Measurements from ENCODE around the gene SPDYE8.
"Not testable (repeated sequence)": the region's sequence is repeated elsewhere in the genome, so short reads cannot be mapped to it uniquely, and the experiment has no call there.

SPDYE8 gene, protein sequence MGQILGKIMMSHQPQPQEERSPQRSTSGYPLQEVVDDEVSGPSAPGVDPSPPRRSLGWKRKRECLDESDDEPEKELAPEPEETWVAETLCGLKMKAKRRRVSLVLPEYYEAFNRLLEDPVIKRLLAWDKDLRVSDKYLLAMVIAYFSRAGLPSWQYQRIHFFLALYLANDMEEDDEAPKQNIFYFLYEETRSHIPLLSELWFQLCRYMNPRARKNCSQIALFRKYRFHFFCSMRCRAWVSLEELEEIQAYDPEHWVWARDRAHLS

DNA sequence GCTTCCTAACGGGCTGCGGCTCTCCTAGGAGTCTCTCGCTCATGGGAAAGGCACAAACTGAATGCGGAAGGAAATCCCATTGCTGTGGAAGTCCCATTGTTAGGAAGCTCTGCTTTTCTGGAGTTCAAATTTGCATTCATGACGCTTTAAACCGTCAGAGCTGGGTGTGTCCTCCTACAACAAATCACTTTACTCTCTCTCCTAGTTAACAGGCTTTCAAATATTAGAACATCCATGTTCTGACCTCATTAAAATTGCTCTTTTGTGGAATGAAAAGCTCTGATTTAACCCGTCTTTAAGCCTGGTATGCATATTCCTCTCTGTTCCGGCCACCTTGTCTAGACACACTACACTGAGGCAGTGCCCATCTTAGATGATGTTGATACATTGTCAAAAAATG is at the start of gene SPDYE8:
SPDYE8 (minus strand) TSS at position 101 of the 400 bp plus-strand sequence. CDS start 1,800 bp downstream, outside the sequence.
- in situ Hi-C loops (cut with MboI; ENCODE audit: low sequenced_read_pairs), result not testable (repeated sequence)

DNA sequence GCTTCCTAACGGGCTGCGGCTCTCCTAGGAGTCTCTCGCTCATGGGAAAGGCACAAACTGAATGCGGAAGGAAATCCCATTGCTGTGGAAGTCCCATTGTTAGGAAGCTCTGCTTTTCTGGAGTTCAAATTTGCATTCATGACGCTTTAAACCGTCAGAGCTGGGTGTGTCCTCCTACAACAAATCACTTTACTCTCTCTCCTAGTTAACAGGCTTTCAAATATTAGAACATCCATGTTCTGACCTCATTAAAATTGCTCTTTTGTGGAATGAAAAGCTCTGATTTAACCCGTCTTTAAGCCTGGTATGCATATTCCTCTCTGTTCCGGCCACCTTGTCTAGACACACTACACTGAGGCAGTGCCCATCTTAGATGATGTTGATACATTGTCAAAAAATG is 28.2 kb upstream of the SPDYE8 start, which contains the start of gene SPDYE11:
SPDYE11 (minus strand) TSS at position 101 of the 400 bp plus-strand sequence. CDS start 1,800 bp downstream, outside the sequence.
- in situ Hi-C loops (cut with MboI; ENCODE audit: low sequenced_read_pairs), result not testable (repeated sequence)

DNA sequence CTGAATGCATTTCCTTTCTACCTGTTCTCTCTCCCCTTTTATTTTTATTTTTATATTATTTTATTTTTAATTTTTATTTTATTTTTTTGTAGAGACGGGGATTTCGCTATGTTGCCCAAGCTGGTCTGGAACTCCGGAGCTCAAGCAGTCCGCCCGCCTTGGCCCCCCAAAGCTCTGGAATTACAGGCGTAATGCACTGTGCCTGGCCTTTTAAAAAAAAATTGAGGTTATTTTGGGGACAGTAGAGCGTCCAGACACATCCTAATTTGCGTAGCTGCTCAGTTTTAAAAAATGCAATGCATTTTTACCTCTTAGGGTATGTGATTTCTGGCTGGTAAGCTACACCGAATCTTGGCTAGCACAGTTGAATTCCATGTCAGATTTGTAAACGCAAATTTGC is 23.1 kb downstream of the SPDYE8 start:
- in situ Hi-C loops (cut with MboI; ENCODE audit: low sequenced_read_pairs), result not testable (repeated sequence)

DNA sequence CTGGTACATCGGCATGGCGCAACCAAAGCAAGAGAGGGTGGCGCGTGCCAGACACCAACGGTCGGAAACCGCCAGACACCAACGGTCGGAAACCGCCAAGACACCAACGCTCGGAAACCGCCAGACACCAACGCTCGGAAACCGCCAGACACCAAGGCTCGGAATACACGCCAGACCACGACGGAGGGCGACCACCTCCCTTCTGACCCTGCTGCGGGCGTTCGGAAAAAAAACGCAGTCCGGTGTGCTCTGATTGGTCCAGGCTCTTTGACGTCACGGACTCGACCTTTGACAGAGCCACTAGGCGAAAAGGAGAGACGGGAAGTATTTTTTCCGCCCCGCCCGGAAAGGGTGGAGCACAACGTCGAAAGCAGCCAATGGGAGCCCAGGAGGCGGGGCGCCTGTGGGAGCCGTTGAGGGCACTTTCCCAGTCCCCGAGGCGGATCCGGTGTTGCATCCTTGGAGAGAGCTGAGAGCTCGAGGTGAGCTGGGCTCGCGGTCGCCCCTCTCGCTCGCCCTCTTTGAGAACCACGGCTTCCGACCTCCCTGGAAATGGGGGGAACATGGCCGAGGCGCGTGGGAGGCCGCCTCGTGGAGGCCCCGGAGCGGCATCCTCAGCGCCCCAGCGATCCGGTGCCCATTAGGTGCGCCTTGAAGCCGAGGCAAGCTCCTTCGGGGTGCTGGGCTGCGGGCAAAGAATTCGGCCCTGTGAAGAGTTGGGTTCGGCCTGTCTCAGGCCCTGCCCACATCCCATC is 23.7 kb downstream of the SPDYE8 start:
- in situ Hi-C loops (cut with MboI; ENCODE audit: low sequenced_read_pairs), result not testable (repeated sequence)

DNA sequence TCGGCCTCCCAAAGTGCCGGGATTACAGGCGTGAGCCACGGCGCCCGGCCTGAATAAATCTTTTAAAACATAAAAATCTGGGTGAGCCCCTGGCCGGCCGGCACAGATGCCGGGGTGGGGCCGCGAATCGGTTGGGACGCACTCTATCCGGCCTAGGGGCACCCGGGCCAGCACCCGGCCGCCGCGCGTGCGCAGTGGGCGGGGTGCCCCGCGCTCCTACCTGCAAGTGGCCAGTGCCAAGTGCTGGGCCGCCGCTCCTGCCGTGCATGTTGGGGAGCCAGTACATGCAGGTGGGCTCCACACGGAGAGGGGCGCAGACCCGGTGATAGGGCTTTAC is 24.2 kb downstream of the SPDYE8 start:
- in situ Hi-C loops (cut with MboI; ENCODE audit: low sequenced_read_pairs), result not testable (repeated sequence)

DNA sequence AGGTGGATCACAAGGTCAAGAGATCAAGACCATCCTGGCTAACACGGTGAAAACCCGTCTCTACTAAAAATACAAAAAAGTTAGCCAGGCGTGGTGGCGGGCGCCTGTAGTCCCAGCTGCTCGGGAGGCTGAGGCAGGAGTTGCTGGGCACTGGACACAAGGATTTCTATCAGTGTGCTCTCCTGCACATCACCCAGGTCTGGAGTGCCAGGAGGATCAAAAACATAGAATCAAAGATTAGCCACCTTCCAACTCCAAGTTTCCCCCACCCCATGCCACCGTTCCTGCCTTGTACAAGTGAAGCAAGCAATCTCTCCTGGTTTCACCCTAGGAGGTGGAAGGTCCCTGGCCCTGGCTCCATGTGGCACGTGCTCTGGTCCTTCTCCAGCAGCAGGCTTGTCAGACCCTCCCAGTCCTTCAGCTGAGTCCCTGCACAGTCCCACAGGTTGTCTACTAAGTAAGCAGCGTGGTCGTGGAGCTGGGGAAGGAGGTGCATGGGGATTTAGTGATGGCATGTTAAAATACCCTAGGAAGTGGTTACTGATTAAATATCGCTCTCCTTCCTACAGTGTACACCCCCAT is 31.6 kb downstream of the SPDYE8 start:
- in situ Hi-C loops (cut with MboI; ENCODE audit: low sequenced_read_pairs), result not testable (repeated sequence)

DNA sequence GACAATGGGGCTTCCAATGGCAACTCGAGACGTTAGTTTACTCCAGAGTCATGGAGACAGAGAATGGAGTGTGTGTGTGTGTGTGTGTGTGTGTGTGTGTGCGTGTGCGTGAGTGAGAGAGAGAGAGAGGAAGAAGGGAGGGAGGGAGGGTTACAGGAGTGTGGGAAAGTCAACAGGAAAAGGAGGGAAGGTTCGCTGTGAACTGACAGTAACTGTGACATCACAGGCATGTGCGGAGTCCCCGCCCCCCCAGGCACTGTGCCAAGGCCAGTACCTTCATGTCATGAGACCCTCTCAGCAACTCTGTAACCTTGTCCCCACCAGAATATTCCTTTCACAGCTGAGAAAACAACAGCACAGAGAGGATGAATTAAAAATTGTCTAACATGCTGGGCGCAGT is 32.1 kb downstream of the SPDYE8 start:
- in situ Hi-C loops (cut with MboI; ENCODE audit: low sequenced_read_pairs), result not testable (repeated sequence)

DNA sequence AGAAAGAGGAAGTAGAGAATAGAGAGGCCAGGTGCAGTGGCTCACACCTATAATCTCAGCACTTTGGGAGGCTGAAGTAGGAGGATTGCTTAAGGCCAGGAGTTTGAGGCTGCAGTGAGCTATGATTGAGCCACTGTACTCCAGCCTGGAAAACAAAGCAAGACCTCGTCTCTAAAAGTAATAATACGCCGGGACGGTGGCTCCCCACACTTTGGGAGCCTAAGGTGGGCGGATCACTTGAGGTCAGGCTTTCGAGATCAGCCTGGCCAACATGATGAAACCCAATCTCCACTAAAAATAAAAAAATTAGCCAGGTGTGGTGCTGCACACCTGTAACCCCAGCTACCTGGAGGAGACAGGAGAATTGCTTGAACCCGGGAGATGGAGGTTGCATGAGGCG is 34.1 kb downstream of the SPDYE8 start:
- in situ Hi-C loops (cut with MboI; ENCODE audit: low sequenced_read_pairs), result not testable (repeated sequence)

DNA sequence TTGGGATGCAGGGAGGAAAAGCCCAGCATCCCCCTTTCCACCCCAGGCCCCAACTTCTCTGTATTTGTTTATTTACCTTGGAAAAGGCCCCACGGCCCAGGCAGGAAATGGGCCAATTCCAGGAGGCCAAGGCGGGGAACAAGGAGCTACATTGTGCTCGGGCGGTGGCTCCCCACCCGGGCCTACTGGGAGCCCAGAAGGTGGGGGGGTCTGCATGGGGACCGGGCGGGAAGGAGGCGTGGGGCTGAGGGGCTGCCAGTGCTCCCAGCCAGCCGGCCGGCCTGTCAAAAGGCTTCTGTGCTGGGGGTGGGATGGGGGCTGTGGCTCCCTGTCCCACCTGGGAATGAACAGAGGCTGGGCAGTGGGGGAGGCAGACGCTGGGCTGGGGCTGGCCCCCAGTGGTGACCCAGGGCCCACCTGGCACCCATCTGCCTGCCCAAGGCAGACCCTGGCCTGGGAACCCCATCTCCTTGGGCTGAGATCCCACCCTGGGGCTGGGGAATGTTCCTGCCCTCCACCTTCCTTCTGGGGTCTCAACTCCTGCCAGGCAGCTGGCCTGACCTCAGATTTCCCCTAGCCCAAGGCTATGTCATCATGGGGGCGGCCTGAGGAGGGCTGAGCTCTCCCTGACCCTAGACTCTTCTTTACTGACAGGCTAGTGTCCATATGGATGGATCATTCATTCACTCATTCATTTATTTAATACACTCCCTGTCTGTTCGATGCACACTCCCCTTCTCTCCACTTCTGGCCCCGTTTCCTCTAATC is 39.2 kb downstream of the SPDYE8 start:
- in situ Hi-C loops (cut with MboI; ENCODE audit: low sequenced_read_pairs), result not testable (repeated sequence)

DNA sequence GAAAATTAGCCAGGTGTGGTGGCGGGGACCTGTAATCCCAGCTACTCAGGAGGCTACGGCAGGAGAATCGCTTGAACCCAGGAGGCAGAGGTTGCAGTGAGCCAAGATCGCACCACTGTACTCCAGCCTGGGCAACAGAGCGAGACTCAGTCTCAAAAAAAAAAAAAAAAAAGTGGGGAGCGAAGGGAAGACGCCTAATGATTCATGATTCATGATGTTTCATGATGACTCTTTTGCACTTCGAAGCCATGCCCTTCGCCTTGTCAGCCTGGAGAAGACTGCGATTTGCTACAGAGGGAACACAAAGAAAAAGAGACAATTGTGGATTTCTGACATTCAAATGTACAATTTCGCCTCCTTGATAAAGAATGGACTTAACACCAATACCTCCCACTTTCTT is 47.5 kb downstream of the SPDYE8 start:
- in situ Hi-C loops (cut with MboI; ENCODE audit: low sequenced_read_pairs), result not testable (repeated sequence)

DNA sequence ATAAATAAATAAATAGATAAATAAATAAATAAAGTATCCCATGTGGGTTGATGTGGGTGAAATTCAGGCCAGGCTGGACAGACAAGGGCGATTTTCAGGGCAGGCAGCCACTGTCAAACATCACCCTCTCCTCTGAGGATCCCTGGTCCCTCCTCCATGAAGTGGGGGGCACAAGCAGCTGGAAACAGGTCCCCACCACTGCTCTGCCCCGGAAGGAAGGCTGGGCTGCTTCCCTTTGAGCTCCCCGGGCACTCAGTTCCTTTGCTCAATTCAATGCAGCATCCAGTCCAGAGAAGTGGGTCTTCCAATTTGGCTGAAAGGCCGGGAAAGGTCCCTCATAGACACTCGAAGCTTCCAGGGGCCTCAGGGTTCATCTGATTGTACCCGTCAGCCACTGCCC is 49.2 kb downstream of the SPDYE8 start:
- in situ Hi-C loops (cut with MboI; ENCODE audit: low sequenced_read_pairs), result not testable (repeated sequence)

DNA sequence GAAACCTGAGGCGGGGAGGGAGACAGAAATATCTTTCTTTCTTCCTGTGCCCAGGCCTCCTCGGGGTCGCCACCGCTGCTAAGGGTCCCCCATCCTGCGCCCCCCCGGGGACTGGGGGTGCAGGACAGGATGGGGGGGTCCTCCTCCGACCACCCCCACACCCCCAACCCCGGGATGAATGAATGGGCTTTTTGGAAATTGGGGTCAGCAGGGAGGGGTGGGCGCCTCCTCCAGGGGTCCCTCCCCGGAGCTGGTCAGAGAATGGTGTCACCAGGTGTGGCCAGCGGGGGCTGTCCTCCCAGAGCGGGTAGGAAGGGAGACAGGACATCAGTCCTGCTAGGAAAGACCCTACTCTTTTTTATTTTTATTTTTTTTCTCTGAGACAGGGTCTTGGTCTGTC is 53.1 kb downstream of the SPDYE8 start:
- in situ Hi-C loops (cut with MboI; ENCODE audit: low sequenced_read_pairs), result not testable (repeated sequence)

DNA sequence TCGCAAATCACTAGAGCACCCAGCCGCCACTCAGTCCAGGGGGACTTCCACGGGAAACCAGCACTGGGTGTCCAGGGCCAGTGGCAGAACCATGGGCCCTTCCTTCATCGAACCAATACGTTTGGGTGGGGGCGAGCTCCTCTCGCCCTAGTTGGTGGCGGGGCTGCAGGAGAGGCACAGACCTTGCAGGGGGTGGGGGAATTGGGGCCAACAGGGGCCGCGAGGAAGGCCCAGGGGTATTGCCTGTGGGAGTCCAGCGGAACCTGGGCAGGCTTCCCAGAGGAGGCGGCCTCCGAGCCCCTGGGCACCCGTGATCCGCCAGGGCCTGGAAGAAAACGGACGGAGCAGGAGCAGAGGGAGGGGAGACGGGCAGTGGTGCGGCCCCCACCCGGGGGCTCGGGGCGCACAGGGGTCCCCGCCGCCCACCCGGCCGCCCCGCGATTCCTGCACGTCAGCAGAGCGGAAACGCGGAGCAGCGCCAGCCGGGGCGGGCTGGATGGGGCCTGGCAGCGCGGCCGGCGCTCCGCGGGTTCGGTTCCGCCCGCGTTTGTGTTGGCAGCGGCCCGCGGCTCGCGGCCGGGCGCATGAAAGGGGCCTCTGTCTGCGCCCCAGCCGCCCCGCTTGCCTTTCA is 53.8 kb downstream of the SPDYE8 start:
- in situ Hi-C loops (cut with MboI; ENCODE audit: low sequenced_read_pairs), result not testable (repeated sequence)

DNA sequence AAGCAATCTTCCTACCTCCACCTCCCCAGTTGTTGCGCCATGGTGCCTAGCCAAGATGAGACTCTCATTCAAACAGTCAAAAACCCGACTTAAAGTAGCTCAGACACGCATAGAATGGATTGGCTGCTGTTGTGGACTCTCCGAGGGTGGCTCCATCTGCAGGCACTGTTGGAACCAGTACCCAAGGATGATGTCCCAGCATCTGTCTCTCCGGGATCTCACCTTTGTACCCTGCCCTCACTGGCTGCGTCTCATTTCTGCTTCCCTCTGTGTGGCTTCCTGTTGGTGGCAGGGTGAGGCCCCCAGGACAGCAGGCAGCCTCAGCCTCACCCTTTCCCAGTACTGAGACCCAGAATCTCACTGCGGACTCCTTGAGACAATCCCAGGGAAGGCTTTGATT is 54.8 kb downstream of the SPDYE8 start:
- in situ Hi-C loops (cut with MboI; ENCODE audit: low sequenced_read_pairs), result not testable (repeated sequence)

DNA sequence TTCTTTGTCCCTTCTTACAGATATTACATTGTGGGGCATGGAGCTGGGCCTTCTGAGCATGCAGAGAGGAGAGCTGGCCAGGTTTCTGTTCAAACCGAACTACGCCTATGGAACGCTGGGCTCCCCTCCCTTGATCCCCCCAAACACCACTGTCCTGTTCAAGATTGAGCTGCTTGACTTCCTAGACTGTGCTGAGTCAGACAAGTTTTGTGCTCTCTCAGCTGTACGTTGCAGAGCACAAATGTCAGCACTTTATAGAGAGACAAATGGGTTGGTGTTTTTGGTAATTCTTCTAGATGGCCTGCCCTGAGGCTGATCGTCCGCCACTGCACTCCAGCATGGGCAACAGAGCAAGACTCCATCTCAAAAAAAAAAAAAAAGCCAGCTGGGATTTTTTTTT is 58.1 kb downstream of the SPDYE8 start:
- in situ Hi-C loops (cut with MboI; ENCODE audit: low sequenced_read_pairs), result not testable (repeated sequence)
